ENCODE data around the gene ZNF722.
"Not testable (repeated sequence)": the region's sequence is repeated elsewhere in the genome, so short reads cannot be mapped to it uniquely, and the experiment has no call there.

ZNF722 gene

GRCh38 chr7:63998549-63998948 is at the start of gene ZNF722:
Gene ZNF722 (plus strand): TSS chr7:63998849. CDS start chr7:63998962, 113 bp downstream.
- no peak for DNase-seq

GRCh38 chr7:63953181-63953580 is 45.5 kb upstream of the ZNF722 start:
- no peak for DNase-seq

DNA sequence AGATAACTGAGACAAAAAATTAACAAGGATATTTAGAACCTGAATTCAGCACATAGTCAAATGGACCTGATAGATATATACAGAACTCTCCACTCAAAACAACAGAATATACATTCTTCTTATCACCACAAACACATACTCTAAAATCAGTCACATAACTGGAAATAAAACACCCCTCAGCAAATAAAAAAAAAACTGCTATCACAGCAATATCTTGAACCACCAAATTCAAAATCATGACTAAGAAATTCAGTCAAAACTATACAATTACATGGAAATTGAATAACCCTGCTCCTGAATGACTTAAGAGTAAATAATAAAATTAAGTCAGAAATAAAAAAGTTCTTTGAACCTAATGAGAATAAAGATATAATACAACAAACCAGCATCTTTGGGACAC is 30.0 kb upstream of the ZNF722 start:
- no peak for DNase-seq

GRCh38 chr7:64015496-64015895 is 16.8 kb downstream of the ZNF722 start:
- DNase-seq: not testable (repeated sequence)

DNA sequence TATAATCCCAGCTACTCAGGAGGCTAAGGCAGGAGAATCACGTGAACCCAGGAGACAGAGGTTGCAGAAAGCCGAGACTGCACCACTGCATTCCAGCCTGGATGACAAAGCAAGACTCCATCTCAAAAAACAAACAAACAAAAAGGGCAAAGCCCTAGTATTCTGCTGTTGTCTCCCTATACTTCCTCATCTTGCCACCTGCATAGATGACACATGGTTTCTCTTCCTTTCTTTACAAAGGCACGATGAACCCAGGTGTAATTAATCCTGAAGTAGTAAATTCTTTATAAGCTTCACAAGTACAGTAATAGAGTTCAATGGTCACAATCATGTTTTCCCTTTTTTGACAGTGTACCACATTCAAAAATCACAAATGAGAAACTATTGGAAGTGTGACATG is 36.7 kb downstream of the ZNF722 start:
- no peak for DNase-seq

DNA sequence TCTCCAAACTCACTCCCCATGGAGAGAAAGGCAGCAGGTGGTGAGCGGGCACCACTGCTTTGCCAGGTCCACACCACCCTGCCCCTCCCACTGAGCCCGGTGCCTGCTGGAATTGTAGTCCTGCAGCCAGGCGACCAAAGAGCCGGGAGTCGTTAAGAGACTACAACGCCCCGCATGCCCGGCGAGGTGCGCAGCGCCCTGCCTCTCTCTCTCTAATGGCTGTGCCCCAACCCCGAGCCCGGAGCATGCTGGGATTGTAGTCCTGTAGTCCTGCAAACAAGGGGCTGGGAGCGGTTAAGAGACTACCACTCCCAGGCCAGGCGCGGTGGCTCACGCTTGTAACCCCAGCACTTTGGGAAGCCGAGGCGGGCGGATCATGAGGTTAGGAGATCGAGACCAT is 38.4 kb downstream of the ZNF722 start:
- DNase-seq: no peak

GRCh38 chr7:64045301-64046040 is 46.8 kb downstream of the ZNF722 start, which contains the start of gene ZNF727:
Gene ZNF727 (plus strand): TSS chr7:64045434. CDS start chr7:64045622, 188 bp downstream.
- peak; percentile 29 for DNase-seq

GRCh38 chr7:64046041-64046389 is 47.4 kb downstream of the ZNF722 start:
- DNase-seq: no peak
